ENCODE results near the gene SLC38A7.

- no peak for TF ChIP-seq CTCF (IDR thresholded peaks at IDR 0.05)
- TF ChIP-seq POLR2A (IDR thresholded peaks at IDR 0.05): no peak
Measured at GRCh38 chr16:58649707-58650106, 34.9 kb downstream of the SLC38A7 start.
